ENCODE measurements around the gene DESI1.
"Not testable (repeated sequence)": the region's sequence is repeated elsewhere in the genome, so short reads cannot be mapped to it uniquely, and the experiment has no call there.

- not testable (repeated sequence) for TF ChIP-seq PHF8 (IDR thresholded peaks at IDR 0.05; ENCODE audit: borderline replicate concordance, low read depth); USF2 (IDR thresholded peaks at IDR 0.05); CTCF (IDR thresholded peaks at IDR 0.05); KDM1A (IDR thresholded peaks at IDR 0.05; ENCODE audit: low read depth); RAD21 (conservative IDR thresholded peaks at IDR 0.05 in 1 of 2, IDR thresholded peaks at IDR 0.05 in 1 of 2); CHD2 (IDR thresholded peaks at IDR 0.05; ENCODE audit: low read length, partially characterized antibody); POLR2A (IDR thresholded peaks at IDR 0.05; ENCODE audit: low read length)
Observed at GRCh38 chr22:41634610-41635009, 13.8 kb upstream of the DESI1 start.

Data from A549 (cell line).